SK-N-SH (cell line): ENCODE data around the gene MYH3. TPM values are rescaled to one million over a fixed set of nuclear protein-coding genes. Genes with fewer than 3 reads are reported as not detected.

Experiments
- CTCF ChIA-PET: fragments of 300-600, 350-600 bp; formaldehyde crosslinking; extraction: SDS; loops from one replicate; lab custom pipeline; 2021; lab: Yijun Ruan, JAX
- POLR2A ChIA-PET: fragments of 350-600 bp; sonication (Branson Sonifier 250); formaldehyde crosslinking; extraction: SDS; loops from one replicate; lab custom pipeline; 2020; ENCODE audit warnings: antibody characterized with exemption, inconsistent platforms; lab: Yijun Ruan, JAX
- DNase-seq: peaks from one replicate; pipeline ENCODE4 v3.0.0; 2012
- H2AFZ ChIP-seq: fragments of 200-600 bp; sonication (generic); 2 replicates; pipeline ENCODE4 v1.8.1; 2016; ENCODE audit warnings: antibody characterized with exemption, mild to moderate bottlenecking, low read depth
- H3F3A ChIP-seq: fragments of 200-600 bp; sonication (generic); replicated peaks from 2 replicates; pipeline ENCODE3; 2016; ENCODE audit warnings: antibody characterized with exemption, mild to moderate bottlenecking; ENCODE audit not compliant: insufficient read depth
- H3K27ac ChIP-seq, 2 experiments: fragments of 200-500 bp in 1 of 2; fragments of 200-600 bp in 1 of 2; sonication (Bioruptor generic) in 1 of 2; sonication (generic), shearing (Covaris generic) in 1 of 2; 2 replicates each; pipeline versions ENCODE4 v1.5.1 to v1.6.1; 2014 to 2016; ENCODE audit warnings: low read depth in 2 of 2, inconsistent platforms in 1 of 2, low read length in 1 of 2, mild to moderate bottlenecking in 1 of 2, mixed read lengths in 1 of 2
- H3K27me3 ChIP-seq: fragments of 200-600 bp; sonication (generic), shearing (Covaris generic); 2 replicates; pipeline ENCODE4 v1.6.1; 2016; ENCODE audit warnings: mixed run types; ENCODE audit not compliant: insufficient read depth
- H3K36me3 ChIP-seq, 2 experiments: fragments of 200-500 bp in 1 of 2; fragments of 200-600 bp in 1 of 2; sonication (Bioruptor generic) in 1 of 2; sonication (generic) in 1 of 2; replicated peaks in 1 of 2; 2 replicates each; pipeline versions ENCODE3 to v1.5.1; 2014 to 2016; ENCODE audit warnings: low read length in 1 of 2, mild to moderate bottlenecking in 1 of 2; ENCODE audit not compliant: insufficient read depth in 2 of 2, control insufficient read depth in 1 of 2
- H3K4me1 ChIP-seq, 2 experiments: fragments of 200-500 bp in 1 of 2; fragments of 200-600 bp in 1 of 2; sonication (Bioruptor generic) in 1 of 2; sonication (generic), shearing (Covaris generic) in 1 of 2; 2 replicates each; pipeline versions ENCODE4 v1.5.1 to v1.6.1; 2014 to 2016; ENCODE audit warnings: low read depth in 1 of 2, low read length in 1 of 2, mixed run types in 1 of 2; ENCODE audit not compliant: insufficient read depth in 2 of 2, control insufficient read depth in 1 of 2
- H3K4me2 ChIP-seq: fragments of 200-600 bp; sonication (generic), shearing (Covaris generic); 2 replicates; pipeline ENCODE4 v1.6.1; 2017; ENCODE audit warnings: mixed run types
- H3K4me3 ChIP-seq, 2 experiments: fragments of 200-500 bp in 1 of 2; fragments of 200-600 bp in 1 of 2; sonication (Bioruptor generic) in 1 of 2; sonication (generic), shearing (Covaris generic) in 1 of 2; 2 replicates each; pipeline versions ENCODE4 v1.5.1 to v1.8.1; 2014 to 2016; ENCODE audit warnings: low read depth in 2 of 2, inconsistent platforms in 1 of 2, low read length in 1 of 2, mild to moderate bottlenecking in 1 of 2, mixed read lengths in 1 of 2, moderate library complexity in 1 of 2
- H3K79me2 ChIP-seq: fragments of 200-600 bp; sonication (generic); 2 replicates; pipeline ENCODE4 v1.8.1; 2017; ENCODE audit warnings: mild to moderate bottlenecking; ENCODE audit not compliant: insufficient read depth
- H3K9ac ChIP-seq: fragments of 200-600 bp; sonication (generic); 2 replicates; pipeline ENCODE4 v1.6.1; 2017; ENCODE audit warnings: mixed run types
- H3K9me2 ChIP-seq: fragments of 200-600 bp; sonication (generic); 2 replicates; pipeline ENCODE4 v1.6.1; 2017; ENCODE audit warnings: mixed run types
- H3K9me3 ChIP-seq: fragments of 200-600 bp; sonication (generic); 2 replicates; pipeline ENCODE4 v1.6.1; 2017; ENCODE audit warnings: mixed run types, mild to moderate bottlenecking, moderate library complexity
- H4K20me1 ChIP-seq: fragments of 200-600 bp; sonication (generic); 2 replicates; pipeline ENCODE4 v1.6.1; 2017; ENCODE audit warnings: mild to moderate bottlenecking, mixed run types; ENCODE audit not compliant: insufficient read depth
- ELF1 ChIP-seq: IDR thresholded peaks from 2 replicates; pipeline ENCODE4 v1.4.0; 2012
- EP300 ChIP-seq, 2 experiments: IDR thresholded peaks; 2 replicates each; pipeline versions ENCODE4 v1.4.0 to v1.6.1; 2012; ENCODE audit warnings: borderline replicate concordance in 1 of 2, low read depth in 1 of 2, low read length in 1 of 2
- EZH2phosphoT487 ChIP-seq: fragments of 200-600 bp; sonication (generic); IDR thresholded peaks from 2 replicates; pipeline ENCODE4 v1.6.1; 2017; ENCODE audit warnings: low read depth, mixed run types, mild to moderate bottlenecking, antibody characterized with exemption, moderate library complexity, borderline replicate concordance
- FOSL2 ChIP-seq: IDR thresholded peaks from 2 replicates; pipeline ENCODE4 v1.4.0; 2012; ENCODE audit warnings: low read depth, mild to moderate bottlenecking, moderate library complexity, borderline replicate concordance
- FOXJ3 ChIP-seq: sonication (generic); formaldehyde crosslinking; IDR thresholded peaks from 2 replicates; pipeline ENCODE4 v1.5.1; 2020; ENCODE audit warnings: mild to moderate bottlenecking, missing genetic modification reagents
- GABPA ChIP-seq: IDR thresholded peaks from 2 replicates; pipeline ENCODE4 v1.4.0; 2012; ENCODE audit warnings: low read depth, mild to moderate bottlenecking
- JUND ChIP-seq: IDR thresholded peaks from 2 replicates; pipeline ENCODE4 v1.4.0; 2012
- MXI1 ChIP-seq: IDR thresholded peaks from 2 replicates; pipeline ENCODE4 v1.6.1; 2012; ENCODE audit warnings: mild to moderate bottlenecking, low read depth, low read length, improper control_type of control experiment
- RCOR1 ChIP-seq: fragments of 150-350 bp; IDR thresholded peaks from 2 replicates; pipeline ENCODE4 v1.6.1; 2017; ENCODE audit warnings: antibody characterized with exemption, low read length
- TCF12 ChIP-seq: IDR thresholded peaks from 2 replicates; pipeline ENCODE4 v1.4.0; 2012
- YY1 ChIP-seq: IDR thresholded peaks from 2 replicates; pipeline ENCODE4 v1.4.0; 2012; ENCODE audit warnings: low read depth, mild to moderate bottlenecking
- WGBS: methylation state at CpG from one replicate; pipeline ENCODE4 v1.1.6; 2017; ENCODE audit warnings: low lambda C conversion rate; 5-methylcytosine and 5-hydroxymethylcytosine counted together
- polyA plus RNA-seq, 3 experiments: library from polyadenylated mRNA; depleted of rRNA; stranded (reverse); fragments of >200 nt; gene quantifications; 2 replicates each; pipeline ENCODE4 v1.2.3, GENCODE V29; 2012
- TF ChIP-seq, protein P1 (sequence below): IDR thresholded peaks from 2 replicates; pipeline ENCODE4 v1.4.0; 2012; ENCODE audit warnings: low read depth, borderline replicate concordance
- TF ChIP-seq, protein P2 (sequence below): IDR thresholded peaks from 2 replicates; pipeline ENCODE4 v1.4.0; 2012; ENCODE audit warnings: low read depth

The MYH3 gene
- polyA plus RNA-seq, 1 of the 3 experiments (the other 2 are of a cell fraction), result 2.7 TPM

DNA sequence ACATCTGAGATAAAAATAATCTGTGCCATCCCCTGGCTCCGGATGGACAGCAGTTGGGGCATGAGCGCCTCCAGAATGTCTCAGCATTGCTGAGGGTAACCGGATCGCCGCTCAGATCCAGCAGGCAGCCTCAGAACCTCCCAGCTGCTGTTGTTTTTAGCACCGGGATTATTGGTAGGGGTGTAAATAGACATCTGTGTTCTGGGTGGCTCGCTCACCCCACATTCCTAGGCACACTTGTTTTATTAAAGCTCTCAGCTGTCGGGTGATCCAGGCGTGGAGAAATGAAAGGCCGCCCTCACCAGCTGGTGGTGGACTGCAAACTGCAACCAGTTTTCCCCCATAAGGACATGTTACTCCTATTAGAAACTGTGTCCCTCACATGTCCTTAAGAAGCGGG is 32.1 kb downstream of the MYH3 start:
- DNase-seq, result no peak
- no peak overlapping the region for H3K4me3 ChIP-seq
- ChIA-PET CTCF (interaction anchor here (2.2 kb wide), 1 partner anchor 8 kb away, joined by 14 read pairs; no protein-coding TSS in a partner anchor), POLR2A (no interaction called here)
- no peaks in the 10 kb centered on the region for H3K9me3 ChIP-seq
- H3K27me3 ChIP-seq, result no peaks in the 10 kb centered on the region; the same call in 1 of the 2 replicates
- H3K9me2 ChIP-seq, result no peaks in the 10 kb centered on the region
- H3K79me2 ChIP-seq, result no peaks in the 10 kb centered on the region
- TF ChIP-seq YY1 (no peak), EZH2phosphoT487 (no peak), FOSL2 (no peak)
- TF ChIP-seq, protein P1, sequence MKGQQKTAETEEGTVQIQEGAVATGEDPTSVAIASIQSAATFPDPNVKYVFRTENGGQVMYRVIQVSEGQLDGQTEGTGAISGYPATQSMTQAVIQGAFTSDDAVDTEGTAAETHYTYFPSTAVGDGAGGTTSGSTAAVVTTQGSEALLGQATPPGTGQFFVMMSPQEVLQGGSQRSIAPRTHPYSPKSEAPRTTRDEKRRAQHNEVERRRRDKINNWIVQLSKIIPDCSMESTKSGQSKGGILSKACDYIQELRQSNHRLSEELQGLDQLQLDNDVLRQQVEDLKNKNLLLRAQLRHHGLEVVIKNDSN, result no peak
- no peak overlapping the region for H3K27ac ChIP-seq
- H3K36me3 ChIP-seq, result peaks cover 0 to 2% of the 10 kb centered on the region in 2 experiments
- no peak overlapping the region for H3K9ac ChIP-seq
- no peak overlapping the region for H3K4me2 ChIP-seq
- H2AFZ ChIP-seq, result no peak overlapping the region
- H4K20me1 ChIP-seq, result no peaks in the 10 kb centered on the region
- WGBS, result 62% methylated on average over 10 of the region's 11 CpGs
- no peaks in the 10 kb centered on the region for H3F3A ChIP-seq
- H3K4me1 ChIP-seq, result no peaks in the 10 kb centered on the region

DNA sequence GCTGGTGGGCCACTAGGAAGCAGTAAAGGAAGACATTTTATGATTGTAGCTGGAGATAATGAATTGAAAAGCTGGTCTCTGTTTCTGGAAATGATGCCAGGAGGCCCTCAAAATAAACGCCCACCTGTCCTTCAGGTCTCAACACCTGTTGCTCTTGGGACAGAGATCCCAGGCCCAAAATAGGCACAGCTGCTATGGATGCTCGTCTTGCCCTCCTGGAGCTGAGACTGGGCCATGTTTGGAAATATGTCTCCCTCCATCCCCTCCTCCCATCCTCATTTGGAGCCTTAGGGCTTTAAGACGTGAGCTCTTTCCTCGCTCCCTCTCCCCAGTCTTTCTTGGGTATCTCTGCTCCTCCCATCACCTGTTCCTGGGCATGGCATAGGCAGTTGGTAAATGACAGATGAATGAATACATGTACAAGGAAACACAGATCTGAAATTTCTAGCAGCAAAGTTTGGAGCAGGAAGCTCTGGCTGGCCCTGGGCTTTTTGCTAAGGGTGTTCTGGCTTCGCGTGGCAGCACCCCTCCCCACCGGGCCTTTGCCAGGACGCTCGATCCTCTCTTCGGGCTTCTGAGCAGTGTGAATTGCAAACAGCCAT is 33.3 kb downstream of the MYH3 start:
- ChIA-PET CTCF (interaction anchor here (0.6 to 1.9 kb wide), 3 partner anchors 9 to 246 kb away, joined by 3 to 7 read pairs (median 5); no protein-coding TSS in a partner anchor), POLR2A (no interaction called here)
- no peaks in the 10 kb centered on the region for H4K20me1 ChIP-seq
- no peaks in the 10 kb centered on the region; the same call in 1 of the 2 replicates for H3K27me3 ChIP-seq
- no peak for DNase-seq
- 54% methylated on average over 10 of the region's 10 CpGs for WGBS
- no peak overlapping the region for H2AFZ ChIP-seq
- no peak for TF ChIP-seq EP300 (IDR thresholded peaks at IDR 0.05; ENCODE audit: borderline replicate concordance in 1 of 2, low read depth in 1 of 2, low read length in 1 of 2)
- H3K4me2 ChIP-seq, result no peak overlapping the region
- H3K36me3 ChIP-seq, result no peaks in the 10 kb centered on the region
- no peaks in the 10 kb centered on the region for H3K79me2 ChIP-seq
- H3K4me1 ChIP-seq, result no peaks in the 10 kb centered on the region
- H3K4me3 ChIP-seq, result no peak overlapping the region
- no peaks in the 10 kb centered on the region for H3K9me2 ChIP-seq
- no peaks in the 10 kb centered on the region for H3F3A ChIP-seq
- H3K9ac ChIP-seq, result no peak overlapping the region
- no peaks in the 10 kb centered on the region for H3K9me3 ChIP-seq
- H3K27ac ChIP-seq, result no peak overlapping the region

DNA sequence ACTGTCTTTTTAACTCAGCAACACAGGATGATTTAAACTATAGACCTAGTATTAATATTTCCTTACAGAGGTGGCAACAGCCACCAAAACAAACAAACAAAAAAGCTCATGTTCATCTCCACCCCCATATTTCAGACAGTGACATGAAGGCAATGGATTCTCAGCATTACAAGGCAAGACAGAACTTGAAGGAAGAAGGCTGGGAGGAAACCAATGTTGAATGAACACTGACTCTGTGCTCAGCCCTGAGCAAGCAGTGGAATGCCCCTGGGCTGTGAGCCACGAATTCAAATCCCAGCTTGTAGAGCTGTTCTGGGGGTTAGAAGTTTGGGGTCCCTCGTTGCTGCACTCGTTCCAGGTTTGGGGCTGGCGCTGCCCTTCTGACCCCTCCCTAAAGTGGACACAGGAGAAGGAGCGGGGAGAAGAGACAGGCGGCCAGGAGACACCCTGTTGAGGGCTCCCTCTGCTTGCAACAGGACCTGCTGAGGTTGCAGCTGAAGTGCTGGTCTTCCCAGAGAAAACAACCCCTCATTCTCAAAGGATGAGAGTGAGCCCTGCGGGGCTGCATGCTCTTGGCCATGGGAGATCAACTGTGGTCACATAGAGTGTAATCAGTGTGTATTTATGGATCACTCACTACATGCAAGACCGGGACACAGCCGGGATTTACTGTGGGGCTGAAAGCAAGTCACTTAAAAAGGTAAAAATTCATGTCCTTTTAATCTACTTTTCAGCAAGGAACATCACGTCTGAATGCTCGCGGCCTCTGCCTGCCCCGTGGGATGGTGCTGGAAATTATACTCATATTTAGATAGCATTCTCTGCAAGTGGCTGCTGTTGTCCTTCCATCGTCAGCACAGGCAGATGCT is 34.3 kb downstream of the MYH3 start:
- H3K9me3 ChIP-seq, result no peaks in the 10 kb centered on the region
- H3K36me3 ChIP-seq, result no peaks in the 10 kb centered on the region
- ChIA-PET CTCF (interaction anchor here (0.6 to 9.5 kb wide), 8 partner anchors 8 to 295 kb away, joined by 3 to 155 read pairs (median 3); no protein-coding TSS in a partner anchor), POLR2A (no interaction called here)
- 37% methylated on average over 13 of the region's 14 CpGs for WGBS
- no peaks in the 10 kb centered on the region; the same call in 1 of the 2 replicates for H3K27me3 ChIP-seq
- no peak overlapping the region for H3K27ac ChIP-seq
- H3K4me2 ChIP-seq, result no peak overlapping the region
- H3K79me2 ChIP-seq, result no peaks in the 10 kb centered on the region
- H3K4me3 ChIP-seq, result no peak overlapping the region
- no peak overlapping the region for H3K9ac ChIP-seq
- no peaks in the 10 kb centered on the region for H3K9me2 ChIP-seq
- TF ChIP-seq GABPA, result no peak
- TF ChIP-seq, protein P2, sequence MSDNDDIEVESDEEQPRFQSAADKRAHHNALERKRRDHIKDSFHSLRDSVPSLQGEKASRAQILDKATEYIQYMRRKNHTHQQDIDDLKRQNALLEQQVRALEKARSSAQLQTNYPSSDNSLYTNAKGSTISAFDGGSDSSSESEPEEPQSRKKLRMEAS, result no peak
- TF ChIP-seq MXI1, result no peak
- no peak for TF ChIP-seq JUND
- no peak for TF ChIP-seq RCOR1
- no peak for TF ChIP-seq TCF12
- no peak for TF ChIP-seq FOXJ3 (CRISPR knock-in tag)
- no peak for TF ChIP-seq ELF1
- TF ChIP-seq, protein P1, result no peak
- no peak overlapping the region for H2AFZ ChIP-seq
- H3F3A ChIP-seq, result no peaks in the 10 kb centered on the region
- no peak for DNase-seq
- peaks cover 0 to 2% of the 10 kb centered on the region in 2 experiments; a peak in 1 of 4 replicates for H3K4me1 ChIP-seq
- H4K20me1 ChIP-seq, result no peaks in the 10 kb centered on the region
